Stimulated activated CD4-positive, alpha-beta T cell treated with anti-CD3 and anti-CD28 coated beads, Interleukin-4, amount 100 ng/mL, for 48 hours (primary cell): ENCODE results near the gene GATA2.
A peak's percentile ranks its signal among the peaks of the same experiment; 100 is the strongest.

Source experiments
- DNase-seq, 2 donors: peaks; one replicate each; pipeline ENCODE4 v3.0.0-alpha.2; 2020; ENCODE audit warnings: low read depth in 2 of 2

Gene GATA2

DNA sequence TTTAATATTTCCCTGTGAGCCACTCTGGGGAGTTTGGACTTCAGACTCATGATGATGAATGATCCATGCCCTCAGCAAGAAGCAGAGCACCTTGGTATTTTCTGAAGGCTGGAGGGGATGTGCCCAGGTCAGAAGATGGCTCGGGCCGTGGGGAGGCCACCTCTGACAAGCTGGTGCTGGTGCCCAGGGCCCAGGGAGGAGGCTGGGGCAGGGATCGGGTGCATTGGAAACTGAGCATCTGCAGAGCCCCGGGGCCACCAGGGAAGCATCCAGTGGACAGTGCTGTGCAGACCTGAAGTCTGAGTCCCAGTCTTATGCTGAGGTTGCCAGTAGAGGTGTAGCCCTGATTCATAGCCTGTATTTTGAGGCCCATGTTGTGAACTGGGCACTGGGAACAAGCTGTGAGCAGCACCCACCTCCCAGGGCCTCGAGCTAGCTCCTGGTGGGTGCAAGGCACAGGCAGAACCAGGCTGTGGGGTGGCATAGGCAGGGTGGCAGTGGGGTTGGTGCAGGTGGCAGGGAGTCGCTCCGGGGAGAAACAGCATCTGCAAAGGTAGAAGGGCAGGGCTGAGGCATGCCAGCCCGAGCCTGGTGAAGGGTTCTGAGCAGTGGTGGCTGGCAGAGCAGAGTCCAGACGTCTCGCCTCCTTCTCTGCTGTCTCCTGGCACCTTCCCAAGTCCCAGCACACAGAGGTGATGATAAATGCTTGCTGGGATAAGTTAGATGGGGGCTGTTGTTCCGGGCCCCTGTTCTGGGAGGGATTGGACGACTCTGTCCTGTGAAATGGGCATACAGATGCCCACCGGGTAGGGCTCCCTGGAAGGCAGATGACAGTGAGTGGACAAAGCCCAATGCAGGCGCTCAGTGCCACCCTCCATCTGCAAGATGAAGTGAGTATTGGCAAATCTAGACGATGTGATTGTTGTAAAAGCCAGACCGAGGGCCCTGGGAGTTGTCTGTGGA is 36.9 kb downstream of the GATA2 start:
- no peak for DNase-seq

DNA sequence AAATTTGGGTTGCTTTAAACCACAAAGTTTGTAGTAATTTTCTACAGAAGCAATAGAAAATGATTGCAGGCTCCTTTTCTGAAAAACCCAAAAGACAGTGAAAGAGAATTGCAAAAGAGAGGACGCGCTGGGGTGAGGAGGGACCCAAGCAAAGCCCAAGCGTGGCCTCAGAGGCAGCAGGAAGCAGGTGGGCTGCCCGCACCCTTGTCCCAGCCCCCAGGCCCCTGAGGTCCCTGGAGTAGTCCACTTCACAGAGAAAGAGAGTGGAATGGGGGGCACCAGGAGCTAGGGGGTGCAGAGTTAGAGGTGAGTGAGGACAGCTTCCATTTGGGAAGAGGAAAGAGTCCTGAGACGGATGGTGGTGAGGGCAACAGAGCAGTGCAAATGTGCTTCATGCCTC is 37.9 kb downstream of the GATA2 start:
- no peak for DNase-seq

DNA sequence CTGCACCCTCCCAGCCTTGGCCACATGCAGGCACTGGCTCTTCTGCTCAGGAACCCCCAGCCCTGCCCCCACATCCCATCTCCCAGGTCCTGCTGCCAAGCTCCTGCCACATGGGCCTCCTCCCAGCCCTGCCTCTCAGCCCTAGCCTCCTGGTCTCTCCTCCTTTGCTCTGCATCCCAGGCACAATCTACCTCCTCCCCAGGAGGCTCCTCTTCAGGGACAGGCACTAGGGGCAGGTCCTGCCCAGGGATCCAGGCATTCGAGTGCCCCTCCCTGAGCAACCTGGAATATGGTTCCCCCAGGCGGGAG is 38.7 kb downstream of the GATA2 start:
- no peak for DNase-seq

DNA sequence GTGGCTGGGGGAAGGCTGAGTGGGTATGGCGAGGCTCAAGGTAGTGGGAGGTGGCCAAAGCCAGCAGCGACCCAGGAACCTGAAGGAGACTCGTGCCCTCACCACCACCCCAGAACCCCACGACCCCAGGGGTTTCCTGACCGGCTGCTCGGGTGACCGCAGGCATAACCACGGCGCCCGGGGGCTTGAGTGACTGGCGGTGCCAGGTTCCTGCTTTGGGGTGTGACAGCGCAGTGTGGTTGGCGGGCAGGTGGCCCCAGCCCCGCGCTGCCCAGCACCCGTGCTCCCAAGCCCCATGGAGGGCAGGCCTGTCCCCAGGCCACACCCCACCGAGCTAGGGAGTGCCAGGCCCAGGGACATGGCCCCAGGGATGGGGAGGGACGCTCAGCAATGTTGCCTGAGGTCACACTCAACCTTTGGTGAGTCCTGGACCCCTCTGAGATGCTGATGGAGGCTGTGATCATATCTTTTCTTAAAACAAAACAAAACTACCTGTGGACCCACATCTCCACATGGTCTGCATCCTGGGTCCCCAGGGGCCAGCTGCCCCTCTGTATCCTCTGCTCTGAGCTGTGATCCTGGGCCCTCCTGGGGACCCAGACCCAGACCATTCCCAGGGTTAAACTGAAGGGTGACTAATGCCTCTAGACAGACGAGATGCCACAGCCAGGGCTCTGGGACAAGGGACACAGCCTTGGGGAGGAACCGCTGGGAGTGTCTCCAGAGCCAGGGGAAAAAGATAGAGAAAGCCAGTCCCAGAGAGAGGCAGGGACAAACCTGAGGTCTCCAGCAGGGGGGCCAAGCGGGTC is 39.3 kb downstream of the GATA2 start:
- DNase-seq, result no peak

DNA sequence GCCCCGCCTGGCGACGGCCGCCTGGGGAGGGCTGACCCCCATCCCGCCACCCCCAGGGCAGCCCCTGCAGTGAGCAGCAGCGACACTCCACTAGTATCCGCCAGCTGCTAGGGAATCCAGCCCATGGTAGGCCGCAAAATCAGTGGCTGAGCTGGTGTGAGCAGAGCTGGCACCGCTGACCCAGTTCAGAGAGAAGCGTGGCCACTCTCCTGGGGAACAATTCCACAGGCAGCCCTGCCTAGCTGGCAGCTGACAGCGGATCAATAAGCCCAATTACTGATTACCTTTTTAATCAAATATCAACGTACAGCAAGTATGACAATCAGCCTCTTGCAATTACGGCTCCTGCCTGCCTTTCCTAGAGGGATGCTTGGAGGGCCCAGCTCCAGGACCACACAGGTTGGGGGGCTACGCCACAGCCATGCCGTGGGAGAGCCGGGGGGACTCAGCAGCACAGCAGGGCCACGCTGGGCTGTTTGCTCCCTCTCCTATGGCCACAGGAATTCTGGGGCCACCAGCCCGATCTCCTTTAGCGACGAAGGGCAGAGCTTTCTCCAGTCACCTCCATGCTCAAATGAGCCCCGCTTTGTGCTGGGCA is 40.2 kb downstream of the GATA2 start:
- DNase-seq, result no peak

DNA sequence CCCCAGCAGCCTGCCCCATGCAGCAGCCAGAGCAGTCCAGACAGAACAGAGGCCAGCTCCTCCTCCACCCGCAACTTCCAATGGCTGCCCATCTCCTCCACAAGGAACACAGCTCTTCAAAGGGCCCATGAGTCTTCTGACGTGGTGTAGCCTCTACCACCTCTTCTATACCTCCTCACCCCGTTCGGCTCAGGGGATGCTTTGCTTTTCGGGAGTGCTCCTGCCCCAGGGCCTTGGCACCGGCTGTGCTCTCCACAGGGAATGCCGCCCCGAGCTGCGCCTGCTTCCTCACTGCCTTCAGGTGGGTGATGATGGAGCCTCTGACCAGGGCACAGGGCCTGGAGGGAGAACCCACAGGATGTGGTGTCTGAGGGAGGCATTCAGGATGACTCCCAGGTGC is 40.9 kb downstream of the GATA2 start:
- DNase-seq, result no peak

DNA sequence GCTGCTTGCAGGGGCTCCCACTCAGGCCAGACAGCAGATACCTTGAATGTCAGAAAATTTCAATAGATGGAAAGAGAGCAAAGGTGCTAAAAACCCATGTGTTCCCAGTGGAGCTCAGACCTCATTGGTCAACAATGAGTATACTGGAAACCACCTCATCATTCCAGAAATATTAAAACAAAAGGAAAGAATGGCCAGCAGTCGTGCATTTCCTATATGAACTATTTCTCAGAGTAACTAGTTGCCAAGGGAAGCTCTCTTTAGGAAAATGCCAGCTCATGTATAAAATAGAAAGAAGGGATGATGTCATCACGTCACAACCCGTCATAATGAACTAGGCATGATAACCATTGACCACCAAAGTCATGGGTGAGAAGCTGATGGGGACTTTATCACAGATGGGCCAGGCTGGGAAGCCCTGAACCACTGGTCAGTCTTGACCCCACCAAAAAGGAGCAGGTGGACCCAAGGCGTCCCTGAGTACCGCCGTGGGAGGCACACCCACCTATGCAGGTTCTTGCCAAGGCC is 43.8 kb downstream of the GATA2 start:
- DNase-seq, result no peak

DNA sequence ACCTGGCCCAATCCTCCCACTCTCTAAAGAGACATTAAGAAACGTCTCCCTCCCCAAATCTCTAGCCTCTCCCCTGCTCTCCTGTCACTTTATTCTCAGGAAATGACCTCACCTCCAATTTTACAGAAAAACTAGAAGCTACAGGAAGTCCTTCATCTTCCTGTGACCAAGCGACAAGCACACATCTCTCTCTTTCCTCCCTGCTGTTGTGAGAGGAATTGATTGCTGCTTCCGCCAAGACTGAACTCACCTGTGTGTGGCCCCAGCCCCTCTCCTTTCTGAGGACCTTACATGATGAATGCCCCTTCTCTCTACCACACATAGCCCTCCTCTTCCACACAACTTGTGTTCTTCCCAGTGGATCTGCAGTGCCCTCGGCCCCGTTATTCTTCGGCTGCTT is 44.5 kb downstream of the GATA2 start:
- no peak for DNase-seq

DNA sequence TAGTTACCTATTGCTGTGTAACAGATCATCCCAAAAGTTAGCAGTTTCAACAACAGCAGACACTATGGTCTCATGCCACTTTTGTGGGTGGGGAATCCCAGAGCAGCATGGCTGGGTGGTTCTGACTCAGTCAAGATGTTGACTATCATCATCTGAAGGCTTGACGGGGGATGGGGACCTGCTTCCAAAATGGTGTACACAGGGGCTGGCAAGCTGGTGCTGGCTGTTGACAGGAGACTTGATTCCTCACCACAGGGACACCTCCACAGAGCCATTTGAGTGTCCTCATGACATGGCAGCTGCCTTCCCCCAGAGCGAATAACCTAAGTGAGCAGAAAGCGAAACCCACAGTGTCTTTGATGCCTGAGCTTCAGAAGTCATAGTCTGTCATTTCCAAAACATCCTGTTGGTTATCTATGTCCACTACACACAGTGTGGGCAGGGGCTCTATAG is 45.4 kb downstream of the GATA2 start:
- DNase-seq, result peak; percentile 61 to 68

DNA sequence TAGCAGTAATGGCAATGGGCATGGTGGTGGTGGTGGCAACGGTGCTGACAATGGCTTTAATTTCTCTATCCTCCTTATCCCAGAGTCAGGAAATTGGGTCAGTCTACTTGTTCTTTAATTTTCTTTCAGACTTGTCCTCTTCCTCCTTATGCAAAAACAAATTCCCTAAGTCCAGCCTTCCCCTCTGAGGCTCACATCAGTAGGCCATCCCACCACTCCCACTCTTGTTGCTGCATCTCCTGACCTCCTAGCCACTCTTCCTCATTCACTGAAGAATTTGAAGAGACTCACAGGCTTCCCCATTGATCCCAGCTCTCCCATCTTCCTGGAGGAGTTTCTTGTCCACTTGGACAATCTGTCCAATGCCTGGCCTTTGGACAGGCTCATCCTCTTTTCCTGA is 46.2 kb downstream of the GATA2 start:
- no peak for DNase-seq

DNA sequence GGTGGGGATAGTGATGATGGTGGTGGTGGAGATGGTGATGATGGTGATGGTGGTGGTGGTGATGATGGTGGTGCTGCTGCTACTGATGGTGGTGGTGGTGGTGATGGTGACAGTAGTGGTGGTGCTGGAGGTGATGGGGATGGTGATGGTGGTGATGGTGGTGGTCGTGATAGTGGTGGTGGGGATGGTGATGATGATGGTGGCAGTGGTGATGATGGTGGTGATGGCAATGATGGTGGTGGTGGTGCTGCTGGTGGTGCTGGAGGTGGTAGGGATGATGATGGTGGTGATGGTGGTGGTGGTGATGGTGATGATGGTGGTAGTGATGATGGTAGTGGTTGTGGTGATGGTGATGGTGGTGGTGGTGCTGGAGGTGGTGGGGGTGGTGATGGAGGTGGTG is 47.6 kb downstream of the GATA2 start:
- DNase-seq, result no peak

DNA sequence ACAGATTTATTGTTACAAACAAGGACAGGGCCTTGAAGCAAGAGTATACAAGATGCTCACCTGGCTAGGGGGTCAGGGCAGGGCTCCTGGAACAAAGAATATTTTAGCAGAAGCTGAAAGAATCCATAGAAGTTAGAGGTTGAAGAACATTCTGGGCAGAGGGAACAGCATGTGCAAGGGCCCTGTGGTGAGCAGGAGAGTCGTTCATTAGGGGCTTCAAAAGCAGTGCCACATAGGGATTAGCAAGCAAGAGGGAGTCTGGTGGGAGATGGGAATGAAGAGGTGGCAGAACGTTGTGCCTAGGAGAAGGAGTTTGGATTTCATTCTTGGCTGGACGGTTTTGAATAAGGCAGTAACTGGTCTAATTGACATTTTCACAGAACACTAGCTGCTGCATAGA is 49.2 kb downstream of the GATA2 start:
- DNase-seq, result no peak

DNA sequence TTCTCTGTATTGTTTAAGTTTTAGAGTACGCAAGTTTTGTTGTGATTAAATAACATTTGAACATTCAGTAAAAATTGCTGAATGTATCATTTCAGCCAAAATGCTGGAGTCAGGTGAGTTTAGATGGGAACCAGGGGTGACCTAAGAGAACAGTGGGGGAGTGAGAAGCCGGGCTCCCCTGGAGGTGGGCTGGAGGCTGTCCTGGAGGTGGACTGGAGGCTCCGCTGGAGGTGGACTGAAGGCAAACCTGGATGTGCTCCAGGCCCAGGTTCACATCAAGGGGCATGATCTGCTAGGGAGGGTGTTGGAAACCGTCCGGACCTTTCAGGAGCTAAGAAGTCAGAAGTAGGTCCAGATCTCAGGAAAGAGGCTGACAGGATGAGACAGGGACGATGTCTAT is 50.1 kb downstream of the GATA2 start:
- DNase-seq, result no peak

DNA sequence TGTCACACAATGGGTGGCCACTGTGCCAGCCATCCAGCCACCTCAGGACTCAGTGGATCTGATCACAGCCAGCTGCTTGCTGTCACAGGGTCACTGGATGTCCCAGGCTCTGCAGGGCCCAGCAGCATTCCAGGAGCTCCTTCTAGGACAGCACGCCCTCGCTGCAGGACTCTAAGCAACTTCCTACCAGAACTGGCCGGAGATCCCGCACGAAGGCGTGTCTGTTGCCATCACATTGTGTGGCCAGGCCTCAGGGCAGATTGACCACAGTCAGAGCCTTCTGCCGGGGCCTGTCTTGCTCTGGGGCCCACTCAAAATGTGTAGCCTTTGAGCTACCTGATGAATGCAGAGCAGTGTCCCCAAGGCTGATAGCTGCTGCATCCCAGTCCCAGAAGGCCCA is 50.9 kb downstream of the GATA2 start:
- no peak for DNase-seq

DNA sequence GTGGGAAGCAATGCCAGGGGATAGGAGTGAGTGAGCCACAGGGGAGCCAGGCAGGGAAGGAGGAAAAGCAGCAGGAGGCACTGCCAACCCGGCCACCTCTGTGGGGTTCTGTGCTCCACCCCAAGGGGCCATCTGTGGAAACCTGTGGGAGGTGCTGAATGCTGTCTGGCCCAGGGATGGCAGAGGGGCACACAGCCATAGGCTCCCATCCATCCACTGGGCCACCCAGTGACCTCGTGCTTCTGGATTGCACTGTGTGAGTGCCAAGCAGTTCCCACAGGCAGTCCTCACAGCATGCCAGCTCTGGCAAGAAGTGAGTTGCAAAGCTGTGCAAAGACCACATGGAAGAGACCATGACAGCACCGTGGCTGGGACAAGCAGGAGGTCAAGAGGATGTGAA is 53.8 kb downstream of the GATA2 start:
- no peak for DNase-seq

DNA sequence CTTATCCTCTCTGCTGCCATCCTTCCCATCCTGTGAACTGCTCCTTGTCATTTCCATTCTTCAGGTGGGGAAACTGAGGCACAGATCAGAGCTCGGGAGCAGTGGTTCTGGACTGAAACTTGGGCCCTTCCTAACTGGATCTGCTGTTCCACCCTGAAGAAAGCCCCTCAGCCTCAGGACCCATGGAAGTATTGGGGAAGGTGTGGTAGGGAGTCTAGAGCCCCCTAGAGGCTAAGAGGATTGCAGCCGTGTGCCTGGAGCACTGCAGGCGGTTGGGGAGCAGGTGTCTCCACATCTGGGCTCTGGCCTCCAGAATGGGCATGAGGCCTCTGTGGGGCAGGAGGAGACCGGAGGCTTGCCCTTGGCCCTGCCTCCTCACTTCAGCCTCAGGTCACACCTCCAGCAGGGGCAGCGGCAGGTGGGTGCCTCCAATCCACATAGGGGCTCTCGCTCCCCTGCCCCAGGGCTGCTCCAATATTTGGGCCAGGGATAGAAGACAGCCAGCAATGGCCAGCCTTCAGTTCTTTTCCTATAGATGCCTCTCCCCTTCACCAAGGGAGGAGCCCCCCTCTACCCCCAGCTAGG is 54.4 kb downstream of the GATA2 start:
- no peak for DNase-seq

DNA sequence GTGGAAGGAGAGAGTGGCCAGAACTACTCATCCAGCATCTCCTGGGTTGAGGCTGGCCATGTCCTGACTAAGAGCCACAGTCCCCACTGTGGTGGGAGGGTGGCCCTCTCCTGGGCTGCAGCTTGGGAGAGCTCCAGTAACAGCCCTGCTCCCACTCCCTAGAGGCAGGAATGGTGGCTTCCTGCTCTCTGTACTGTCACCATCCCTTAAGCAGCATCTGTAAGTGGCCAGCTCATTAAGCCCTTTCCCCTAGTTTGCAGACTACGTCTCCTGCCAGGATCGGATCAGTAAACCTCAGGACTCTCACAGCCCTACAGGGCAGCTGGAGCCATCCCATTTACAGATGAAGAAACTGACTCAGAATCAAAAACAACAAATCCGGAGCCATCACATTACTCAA is 56.8 kb downstream of the GATA2 start:
- DNase-seq, result no peak

DNA sequence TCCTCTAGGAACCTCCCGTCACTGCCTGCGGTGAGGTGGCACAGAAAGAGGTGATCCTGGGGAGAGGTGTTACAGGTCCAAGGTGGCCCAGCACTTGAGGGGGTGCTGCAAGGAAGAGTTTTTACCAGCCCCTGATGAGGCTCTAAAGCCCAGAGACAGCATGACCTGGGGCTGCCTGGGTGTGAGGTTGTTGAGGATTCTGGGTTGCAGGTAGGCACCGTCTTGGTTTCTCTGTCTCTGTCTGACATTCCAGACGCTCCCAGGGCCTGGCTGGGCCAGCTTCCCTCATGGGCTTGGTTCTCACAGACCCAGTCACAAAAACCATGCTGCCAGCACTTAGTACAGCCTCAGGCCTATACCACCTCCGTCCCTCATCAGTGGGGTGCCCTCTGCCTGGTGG is 57.4 kb downstream of the GATA2 start:
- DNase-seq, result no peak

DNA sequence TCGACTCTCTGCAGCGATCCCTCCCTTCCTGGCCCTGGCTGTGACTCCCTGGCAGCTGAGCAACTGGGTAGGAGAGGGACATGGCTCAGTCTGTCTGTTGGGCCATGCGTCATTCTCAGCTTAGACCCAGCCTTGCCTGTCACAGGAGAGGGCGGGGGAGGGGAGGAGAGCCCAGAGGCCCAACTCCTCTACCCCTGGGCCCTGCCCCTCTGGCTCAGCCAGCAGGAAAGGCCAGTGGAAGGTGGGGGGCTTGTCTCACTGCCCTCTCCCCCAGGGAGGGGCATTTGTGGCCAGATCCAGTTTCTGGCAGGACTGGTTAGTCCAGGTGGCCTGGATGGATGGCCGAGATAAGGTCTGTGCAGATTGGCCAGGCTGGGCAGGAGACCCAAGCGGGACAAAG is 57.9 kb downstream of the GATA2 start:
- DNase-seq, result no peak

DNA sequence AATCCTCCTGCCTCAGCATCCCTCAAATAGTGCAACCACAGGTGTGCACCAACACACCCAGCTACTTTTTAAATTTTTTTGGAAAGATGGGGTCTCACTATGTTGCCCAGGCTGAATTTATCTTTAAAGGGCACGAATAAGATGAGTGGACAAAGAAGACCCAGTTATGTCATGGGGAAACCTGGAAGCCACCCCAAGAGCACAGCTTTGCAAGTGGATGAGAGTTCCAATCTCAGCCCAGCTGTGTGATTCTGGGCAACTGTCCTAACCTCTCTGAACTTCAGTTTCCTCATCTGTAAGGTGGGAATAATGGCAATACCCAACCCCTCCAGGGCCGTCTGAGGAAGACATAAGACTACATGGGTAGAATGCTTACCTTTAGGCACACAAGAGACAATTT is 58.5 kb downstream of the GATA2 start:
- no peak for DNase-seq

DNA sequence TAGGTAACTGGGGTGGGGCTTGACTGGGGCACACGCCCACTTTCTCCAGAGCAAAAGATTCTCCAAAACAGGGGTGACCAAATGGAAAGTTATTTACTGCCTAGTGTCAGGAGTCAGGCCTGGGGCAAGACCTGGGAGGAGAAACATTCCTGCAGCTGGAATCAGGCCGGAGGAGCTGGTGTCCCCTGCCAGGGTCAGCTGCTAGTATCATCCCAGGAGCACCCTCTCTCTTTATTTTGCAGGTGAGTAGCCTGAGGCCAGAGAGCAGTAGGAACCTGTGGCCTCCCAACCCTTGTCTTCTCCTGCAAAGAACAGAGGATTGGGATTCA is 59.2 kb downstream of the GATA2 start:
- DNase-seq, result no peak
